HG03135 (cell line): ENCODE measurements around the gene TMF1.
A peak's percentile ranks its signal among the peaks of the same experiment; 100 is the strongest.

Experiments used
- ATAC-seq: cut with Tn5 transposase; IDR thresholded peaks from one replicate; pipeline ENCODE4 v1.9.1; 2021; ENCODE audit warnings: mild to moderate bottlenecking, moderate library complexity; ENCODE audit not compliant: unreplicated experiment

The TMF1 gene, protein sequence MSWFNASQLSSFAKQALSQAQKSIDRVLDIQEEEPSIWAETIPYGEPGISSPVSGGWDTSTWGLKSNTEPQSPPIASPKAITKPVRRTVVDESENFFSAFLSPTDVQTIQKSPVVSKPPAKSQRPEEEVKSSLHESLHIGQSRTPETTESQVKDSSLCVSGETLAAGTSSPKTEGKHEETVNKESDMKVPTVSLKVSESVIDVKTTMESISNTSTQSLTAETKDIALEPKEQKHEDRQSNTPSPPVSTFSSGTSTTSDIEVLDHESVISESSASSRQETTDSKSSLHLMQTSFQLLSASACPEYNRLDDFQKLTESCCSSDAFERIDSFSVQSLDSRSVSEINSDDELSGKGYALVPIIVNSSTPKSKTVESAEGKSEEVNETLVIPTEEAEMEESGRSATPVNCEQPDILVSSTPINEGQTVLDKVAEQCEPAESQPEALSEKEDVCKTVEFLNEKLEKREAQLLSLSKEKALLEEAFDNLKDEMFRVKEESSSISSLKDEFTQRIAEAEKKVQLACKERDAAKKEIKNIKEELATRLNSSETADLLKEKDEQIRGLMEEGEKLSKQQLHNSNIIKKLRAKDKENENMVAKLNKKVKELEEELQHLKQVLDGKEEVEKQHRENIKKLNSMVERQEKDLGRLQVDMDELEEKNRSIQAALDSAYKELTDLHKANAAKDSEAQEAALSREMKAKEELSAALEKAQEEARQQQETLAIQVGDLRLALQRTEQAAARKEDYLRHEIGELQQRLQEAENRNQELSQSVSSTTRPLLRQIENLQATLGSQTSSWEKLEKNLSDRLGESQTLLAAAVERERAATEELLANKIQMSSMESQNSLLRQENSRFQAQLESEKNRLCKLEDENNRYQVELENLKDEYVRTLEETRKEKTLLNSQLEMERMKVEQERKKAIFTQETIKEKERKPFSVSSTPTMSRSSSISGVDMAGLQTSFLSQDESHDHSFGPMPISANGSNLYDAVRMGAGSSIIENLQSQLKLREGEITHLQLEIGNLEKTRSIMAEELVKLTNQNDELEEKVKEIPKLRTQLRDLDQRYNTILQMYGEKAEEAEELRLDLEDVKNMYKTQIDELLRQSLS

DNA sequence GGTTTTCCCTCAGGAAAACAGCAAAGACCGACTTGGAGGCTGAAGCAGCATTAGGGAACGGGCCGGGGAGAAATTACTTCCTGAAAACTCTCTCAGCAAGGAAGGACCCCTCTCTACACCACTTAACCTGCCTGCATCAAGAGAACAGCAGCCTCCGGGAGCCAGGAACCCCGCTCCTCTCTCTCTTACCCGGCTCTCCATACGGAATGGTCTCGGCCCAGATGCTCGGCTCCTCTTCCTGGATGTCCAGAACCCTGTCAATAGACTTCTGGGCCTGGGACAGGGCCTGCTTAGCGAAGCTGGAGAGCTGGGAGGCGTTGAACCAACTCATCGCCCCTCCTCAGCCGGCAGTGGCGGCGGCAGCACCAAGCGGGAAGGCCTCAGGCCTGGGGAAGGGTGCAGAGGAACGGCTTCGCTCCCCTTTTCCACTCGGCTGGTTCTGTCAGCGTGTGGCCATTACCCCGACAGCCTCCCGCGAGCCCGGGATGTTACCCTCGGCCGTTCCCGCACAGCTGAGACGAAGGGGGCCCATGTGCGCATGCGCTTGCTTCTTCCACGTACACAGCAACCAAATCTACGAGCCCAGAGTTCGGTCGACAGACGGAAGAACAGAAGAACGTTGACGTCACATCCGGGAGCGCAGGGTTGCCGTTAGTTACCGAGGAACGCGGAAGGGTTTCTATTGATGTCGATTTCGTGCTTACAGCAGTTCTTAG, at the start of gene TMF1:
TMF1 (minus strand) TSS at position 578 of the 716 bp plus-strand sequence; CDS start at position 331, 247 bp downstream.
- peak; percentile 97 for ATAC-seq

DNA sequence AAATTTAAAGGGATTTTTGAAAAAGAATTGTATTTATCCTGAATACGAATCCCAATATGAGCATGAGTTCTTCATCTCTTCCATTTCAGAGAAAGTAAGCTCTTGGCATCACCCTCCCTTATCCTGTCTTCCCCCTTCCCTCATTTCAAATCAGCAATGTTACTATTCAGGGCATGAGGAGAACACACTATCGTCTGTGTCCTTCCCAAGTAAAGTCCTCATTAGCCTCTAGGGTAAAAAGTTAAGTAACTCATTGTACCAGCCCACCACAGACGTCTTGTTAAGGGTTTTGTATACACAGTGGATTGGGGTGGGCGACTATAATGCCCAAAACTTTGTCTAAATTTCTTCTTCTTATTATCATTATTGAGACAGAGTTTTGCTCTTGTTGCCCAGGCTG, 47.4 kb upstream of the TMF1 start:
- ATAC-seq: no peak

DNA sequence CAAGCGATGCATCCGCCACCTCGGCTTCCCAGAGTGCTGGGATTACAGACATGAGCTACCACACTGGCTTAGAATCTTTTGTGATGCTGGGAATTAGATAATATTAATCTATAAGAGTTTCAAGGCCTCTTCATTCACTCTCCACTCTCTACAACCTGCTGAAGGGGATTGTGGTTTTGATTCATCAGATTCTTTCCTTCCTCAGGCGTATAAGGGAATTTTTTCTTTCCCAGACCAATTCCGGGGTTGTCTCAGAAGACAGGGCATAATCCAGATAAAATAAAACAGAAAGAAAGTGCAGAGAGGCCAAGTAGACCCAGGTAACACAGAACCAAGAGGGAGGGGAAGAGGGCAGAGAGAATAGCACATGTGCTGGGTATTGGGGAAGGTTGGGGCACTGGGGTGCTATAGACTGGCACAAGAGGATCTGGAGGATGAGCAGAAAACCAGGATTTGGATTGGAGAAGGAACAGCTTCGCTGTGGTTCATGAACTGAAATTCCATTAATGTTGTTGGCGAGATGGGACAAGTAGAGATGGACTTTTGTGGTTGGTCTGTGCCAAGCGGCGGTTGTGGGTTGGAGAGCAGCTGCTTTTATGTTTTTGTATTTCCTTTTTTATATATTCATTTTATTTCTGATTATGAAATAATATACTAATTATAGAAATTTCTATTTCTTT, 45.4 kb upstream of the TMF1 start:
- no peak for ATAC-seq

DNA sequence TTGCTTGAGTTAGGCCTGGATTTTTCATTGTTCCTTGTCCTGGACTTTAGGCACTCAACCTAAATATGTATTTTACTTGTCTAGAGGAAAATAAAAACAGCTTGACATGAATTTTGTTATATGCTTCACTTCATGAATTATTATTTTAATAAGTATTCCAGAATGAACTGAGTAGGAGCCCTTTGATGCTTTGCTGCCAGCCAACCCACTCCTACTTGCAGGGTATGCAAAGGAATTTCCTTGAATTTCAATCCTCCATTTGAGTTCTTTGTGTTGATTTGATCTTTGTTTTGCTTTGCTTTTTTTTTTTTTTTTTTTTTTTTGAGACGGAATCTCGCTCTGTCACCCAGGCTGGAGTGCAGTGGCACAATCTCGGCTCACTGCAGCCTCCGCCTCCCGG, 44.2 kb upstream of the TMF1 start:
- ATAC-seq: no peak

DNA sequence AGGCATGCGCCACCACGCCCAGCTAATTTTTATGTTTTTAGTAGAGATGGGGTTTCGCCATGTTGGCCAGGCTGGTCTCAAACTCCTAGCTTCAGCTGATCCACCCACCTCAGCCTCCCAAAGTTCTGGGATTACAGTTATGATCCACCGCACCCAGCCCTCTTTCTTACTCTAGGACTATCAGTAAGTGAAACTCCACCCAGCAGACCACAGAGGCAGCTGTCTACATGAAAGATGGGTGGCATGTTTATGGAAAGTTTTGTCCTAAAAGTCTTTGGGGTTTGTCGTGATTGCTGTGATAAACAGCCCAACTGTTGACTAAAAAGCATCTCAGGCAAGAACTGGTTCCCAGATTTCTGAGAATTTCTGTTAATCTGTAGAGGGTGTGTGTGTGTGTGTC, 43.5 kb upstream of the TMF1 start:
- no peak for ATAC-seq

DNA sequence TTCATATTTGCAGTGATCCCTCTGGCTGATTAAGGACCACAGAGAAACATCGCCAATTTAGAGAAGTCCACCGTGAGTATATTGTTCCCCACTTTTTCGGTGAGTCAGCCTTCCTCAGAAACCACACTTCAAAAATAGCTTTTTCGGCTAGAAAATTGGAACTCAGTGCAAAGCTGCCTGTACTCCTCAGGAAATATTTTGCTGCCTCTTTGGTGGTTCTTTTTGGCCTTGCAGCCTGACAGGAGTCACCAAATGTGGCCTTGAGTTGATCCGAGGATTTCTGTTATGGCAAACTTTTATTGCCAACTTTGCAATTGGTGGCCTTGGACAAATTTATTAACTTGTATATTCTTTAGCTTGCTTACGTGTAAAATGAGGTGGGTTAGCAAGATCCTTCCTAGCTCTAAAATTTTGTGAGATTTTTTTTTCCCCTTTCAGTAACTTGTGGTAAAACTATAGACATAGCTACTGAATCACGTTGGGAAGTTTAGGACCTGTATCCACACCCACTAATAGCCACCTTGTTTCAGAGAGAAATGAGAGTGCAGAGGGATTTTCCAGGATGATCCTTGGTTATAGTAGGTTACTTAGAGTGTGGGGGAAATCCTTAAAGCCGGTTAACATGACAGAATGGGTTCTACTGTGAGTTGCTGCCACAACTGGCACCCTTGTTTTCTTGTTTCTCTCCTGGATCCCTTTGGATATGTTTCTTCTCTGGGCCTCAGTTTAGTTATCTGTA, 42.5 kb upstream of the TMF1 start:
- no peak for ATAC-seq

DNA sequence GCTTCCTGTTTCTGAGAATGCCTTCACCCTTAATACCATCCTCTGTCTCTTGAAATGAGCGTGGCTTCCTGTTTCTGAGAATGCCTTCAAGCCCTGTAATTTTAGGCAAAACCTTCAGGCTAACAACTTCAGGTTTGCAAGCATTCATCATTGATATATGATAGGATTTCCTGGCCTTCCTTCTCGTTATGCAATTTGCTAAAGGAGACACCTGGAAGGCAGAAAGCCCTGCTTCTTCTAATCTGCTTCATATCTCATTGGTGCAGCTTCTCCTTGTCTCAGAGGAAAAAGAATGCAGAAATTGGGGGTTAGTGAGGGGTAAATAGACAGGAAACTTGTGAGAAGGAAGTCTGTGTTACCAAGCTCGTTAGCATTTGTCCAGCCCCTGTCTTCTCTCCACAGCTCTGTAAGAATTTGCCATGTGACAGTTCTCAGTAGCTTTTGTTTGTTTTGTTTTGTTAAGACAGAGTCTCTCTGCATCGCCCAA, 39.9 kb upstream of the TMF1 start:
- peak; percentile 81 for ATAC-seq

DNA sequence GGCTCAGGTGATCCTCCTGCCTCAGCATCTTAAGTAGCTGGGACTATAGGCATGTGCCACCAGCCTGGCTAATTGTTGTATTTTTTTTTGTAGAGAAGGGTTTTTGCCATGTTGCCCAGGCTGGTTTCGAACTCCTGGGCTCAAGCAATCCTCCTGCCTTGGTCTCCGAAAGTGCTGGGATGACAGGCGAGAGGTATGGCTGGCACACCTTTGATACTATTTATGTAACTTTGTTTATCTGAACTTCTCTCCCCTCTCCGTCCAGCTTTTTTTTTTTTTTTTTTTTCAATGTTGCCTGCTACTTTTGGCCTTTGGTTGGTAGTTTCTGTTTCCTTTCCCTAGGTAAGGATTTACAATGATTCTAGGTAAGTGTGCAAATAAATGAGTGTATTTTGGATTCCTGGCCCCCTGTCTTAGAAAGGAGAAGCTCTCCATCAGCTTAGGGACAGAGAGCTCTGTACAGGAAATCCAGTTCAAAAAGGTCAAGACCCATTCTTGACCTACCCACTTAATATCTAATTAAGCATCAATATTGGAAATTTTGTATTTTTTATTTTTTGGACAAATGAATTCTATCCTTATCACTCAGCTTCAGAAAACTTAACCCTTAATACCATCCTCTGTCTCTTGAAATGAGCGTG, 39.4 kb upstream of the TMF1 start:
- peak; percentile 7 for ATAC-seq

DNA sequence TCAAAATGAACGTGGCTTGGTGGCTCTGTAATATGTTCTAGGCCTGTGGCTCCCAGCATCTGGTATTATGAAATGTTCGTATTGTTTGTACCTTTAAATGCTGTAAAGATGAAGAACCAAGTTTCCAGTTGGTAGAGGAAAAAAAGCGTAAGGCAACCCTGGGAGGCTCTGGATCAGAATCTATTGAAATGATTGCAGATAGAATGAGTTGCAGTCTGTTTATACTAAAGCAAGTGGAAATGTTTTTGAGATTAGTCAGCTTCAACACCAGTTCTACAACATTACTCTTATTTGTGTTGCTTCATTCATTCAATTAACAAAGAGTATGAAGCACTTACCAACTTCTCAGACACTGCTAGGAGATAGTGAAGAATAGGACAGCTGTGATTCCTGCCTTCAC, 37.9 kb upstream of the TMF1 start:
- ATAC-seq: no peak

DNA sequence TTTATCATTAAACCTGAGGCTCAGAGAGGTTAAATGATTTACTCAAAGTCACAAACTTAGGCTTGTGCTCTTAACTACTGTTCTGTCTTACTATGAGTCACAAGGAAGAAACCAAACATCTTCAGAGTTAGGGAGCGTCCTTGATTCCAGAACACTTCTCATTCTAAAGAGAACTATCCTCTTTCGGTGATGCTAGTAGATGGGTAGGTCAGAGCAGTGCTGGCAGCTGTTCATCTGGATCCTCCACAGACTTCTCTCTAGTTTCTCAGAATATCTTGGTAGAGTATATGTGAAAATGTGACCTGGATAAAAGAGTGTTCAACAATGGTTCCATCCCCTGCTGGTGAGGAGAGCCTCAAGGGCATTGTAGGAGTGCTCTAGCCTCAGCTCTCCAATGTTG, 35.9 kb upstream of the TMF1 start:
- no peak for ATAC-seq

DNA sequence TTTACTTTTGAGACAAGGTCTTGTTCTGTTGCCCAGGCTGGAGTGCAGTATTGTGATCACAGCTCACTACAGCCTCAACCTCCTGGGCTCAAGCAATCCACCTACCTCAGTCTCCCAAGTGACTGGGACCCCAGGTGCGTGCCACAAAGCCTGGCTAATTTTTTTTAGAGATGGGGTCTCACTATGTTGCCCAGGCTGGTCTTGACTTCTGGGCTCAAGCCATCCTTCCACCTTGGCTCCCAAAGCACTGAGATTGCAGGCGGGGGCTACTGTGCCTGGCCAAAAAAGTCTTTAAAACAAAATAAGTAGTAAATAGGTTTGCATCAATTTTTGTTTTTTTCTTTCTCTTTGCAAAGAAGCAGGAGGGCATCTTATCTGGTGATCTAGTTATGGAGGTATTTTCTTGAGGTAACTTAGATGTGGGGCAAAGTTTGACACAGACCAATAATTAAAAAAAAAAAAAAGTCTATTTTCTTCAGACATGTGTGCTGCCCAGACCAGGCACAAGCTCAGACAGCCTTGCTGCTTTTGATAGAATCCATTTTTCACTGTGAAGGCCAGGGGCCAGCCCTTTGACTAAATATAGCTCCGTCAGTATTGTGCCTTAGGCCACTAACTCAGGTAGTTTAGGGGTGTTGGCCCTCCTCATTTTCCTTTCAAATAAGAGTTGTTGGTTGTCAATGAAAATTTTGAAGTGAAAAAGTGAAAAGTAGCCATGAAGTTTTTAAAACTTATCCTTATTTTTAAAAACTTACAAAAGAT, 35.1 kb upstream of the TMF1 start:
- no peak for ATAC-seq

DNA sequence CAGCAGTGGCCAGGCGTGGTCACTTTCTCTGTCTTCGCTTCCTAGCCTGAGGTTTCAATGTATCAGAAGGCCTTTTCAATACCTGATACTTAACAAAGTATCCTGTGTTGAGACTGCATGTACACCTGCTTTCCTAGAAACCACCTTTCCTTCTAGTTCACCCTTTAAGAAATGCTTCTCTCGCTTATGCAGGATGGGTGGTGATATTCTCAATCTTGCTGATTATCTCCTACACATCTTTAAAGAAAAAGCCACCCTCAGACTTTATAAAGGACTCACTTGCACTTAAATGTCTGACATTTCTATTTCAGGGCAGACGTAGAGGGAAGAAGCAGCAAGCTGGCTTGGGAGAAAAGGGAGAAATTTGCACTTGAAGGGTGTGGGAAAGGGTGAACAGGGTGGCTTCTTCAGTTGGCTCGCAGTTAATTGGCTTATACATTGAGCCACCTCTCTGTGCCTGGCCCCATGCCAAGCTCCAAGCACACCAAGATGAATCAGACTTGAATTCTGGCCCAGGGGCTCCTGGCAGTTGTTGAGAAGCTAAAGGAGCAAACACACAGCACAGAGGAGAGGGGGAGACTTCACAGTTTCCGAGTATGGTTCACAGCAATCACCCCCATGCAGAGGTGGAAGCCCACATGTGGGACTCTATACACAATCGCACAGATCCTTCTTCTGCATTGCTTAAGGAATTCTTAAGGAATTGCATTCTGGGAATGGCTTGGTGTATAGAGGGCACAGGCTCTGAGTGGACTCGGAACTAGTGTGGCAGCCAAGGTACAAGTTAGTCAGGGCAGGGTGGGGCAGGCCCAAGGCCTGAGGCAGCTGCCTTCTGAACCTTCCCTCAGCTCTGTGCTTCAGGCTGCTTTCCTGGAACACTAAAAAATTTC, 33.9 kb upstream of the TMF1 start:
- ATAC-seq: no peak

DNA sequence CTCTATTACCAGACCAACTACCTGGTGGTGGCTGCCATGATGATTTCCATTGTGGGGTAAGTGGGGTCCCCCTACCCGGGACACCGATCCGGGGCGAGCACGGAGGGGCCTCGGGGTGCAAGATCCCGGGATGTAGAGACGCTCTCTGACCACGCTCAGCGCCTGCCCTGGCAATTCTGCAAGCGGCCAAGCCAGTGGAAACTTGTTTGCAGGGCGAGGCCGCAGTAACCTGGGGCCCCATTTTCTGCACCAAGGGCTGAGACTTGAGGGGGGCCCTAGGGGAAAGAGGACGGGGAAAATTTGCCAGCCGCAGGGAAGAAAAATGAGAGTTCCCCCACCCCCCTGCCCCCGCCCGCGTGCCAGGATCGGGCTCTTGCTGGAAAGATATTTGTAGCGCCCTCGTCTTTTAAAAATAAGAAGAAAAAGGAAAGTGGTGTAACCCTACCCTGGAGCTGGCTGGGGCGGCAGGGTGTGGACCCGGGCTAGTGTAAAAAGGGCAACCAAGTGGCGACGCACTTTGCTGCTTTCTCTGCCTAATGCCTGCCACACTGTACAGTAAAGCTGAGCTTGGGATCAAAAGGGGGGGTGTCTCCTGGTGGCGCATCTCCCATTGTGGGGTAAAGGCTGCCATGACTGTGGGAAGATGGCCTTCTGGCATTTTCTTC, 33.2 kb upstream of the TMF1 start:
- no peak for ATAC-seq

DNA sequence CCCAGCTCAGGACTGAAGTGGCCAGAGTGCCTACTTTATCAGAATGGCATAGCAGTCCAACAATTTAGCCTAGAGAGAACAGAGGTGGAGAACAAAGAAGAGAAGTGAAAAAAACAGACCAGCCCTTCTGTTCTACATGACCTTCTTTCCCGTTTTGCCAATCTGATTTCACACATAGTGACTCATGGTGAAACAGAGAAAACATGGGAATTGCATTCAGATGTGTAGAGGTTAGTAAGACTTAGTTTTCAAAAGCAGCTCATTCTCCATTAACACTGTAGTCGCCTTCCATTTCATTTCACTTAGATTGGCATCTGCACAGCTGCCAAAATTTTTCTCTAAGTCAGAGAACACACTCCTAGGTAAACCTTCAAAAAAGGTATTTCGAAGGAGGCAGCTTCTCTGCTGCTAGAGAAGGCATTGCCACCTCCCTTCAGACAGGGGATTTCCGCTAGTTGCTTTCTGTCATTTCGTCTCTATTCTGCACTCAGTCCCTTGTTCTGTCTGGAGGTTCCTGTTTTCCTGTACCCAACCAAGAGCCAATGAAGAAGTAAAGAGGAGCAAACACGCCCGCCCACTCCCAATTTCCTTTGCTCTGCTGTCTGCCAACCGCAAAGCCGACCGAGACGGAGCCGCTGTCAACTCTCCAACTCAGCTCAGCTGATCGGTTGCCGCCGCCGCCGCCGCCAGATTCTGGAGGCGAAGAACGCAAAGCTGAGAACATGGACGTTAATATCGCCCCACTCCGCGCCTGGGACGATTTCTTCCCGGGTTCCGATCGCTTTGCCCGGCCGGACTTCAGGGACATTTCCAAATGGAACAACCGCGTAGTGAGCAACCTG, 32.4 kb upstream of the TMF1 start, which contains the start of gene ARL6IP5:
ARL6IP5 (plus strand) TSS at position 612 of the 842 bp plus-strand sequence; CDS start at position 723, 111 bp downstream.
- ATAC-seq: peak; percentile 63

DNA sequence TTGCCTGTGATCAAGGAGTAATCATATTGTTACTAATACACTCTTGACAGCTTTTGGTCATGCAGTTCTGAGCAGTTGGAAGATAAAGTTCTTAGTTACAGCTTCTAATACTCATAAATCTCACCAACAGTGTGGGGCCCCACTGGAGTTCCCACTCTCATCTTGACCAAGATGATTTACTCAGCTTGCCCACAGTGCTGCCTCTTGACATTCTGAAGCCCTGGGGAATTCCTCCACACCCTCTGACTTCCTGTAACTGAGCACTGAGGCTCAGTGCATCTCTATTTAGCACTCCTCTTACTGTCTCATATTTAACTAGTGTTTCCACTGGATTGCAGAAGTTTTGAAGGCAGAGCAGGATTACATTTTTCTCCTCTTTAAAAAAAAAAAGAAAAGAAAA, 30.7 kb upstream of the TMF1 start:
- peak; percentile 44 for ATAC-seq

DNA sequence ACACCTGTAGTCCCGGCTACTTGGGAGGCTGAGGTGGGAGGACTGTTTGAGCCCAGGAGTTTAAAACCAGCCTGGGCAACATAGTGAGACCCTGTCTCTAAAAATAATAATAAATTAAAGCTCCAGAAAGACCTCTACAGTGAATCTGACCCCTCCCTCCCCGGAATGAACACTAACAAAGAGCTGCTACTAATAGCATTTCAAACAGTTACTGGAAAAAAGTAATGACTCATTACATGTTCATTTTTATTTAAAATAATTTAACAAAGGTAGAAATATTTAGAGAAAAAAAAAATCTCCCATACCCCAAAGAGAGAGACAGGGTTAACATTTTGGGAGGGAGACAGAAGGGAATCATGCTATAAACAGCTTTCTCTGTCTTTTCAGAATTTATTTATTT, 30.2 kb upstream of the TMF1 start:
- no peak for ATAC-seq
